Measurements from ENCODE around the gene PCK2.

DNA sequence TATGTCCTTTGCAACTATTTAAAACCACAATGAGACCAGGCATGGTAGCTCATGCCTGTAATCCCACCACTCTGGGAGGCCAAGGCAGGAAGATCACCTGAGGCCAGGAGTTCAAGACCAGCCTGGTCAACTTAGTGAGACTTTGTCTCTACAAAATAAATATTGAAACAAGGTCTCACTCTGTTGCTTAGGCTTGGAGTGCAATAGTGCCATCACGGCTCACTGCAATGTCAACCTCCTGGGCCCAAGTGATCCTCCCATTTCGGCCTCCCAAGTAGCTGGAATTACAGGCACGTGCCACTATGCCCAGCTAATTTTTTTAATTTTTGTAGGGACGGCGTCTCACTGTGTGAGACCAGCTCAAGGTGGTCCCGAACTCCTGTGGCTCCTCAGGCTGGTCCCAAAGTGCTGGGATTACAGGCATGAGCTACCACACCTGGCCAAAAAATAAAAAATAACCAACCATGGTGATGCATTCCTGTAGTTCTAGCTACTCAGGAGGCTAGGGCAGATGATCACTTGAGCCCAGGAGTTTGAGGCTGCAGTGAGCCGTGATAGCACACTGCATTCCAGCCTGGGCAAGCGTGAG lies 35.4 kb downstream of the PCK2 start:
- TF ChIP-seq, protein P1, sequence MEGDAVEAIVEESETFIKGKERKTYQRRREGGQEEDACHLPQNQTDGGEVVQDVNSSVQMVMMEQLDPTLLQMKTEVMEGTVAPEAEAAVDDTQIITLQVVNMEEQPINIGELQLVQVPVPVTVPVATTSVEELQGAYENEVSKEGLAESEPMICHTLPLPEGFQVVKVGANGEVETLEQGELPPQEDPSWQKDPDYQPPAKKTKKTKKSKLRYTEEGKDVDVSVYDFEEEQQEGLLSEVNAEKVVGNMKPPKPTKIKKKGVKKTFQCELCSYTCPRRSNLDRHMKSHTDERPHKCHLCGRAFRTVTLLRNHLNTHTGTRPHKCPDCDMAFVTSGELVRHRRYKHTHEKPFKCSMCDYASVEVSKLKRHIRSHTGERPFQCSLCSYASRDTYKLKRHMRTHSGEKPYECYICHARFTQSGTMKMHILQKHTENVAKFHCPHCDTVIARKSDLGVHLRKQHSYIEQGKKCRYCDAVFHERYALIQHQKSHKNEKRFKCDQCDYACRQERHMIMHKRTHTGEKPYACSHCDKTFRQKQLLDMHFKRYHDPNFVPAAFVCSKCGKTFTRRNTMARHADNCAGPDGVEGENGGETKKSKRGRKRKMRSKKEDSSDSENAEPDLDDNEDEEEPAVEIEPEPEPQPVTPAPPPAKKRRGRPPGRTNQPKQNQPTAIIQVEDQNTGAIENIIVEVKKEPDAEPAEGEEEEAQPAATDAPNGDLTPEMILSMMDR (IDR thresholded peaks at IDR 0.05) = no peak
- TF ChIP-seq POLR2A (IDR thresholded peaks at IDR 0.05; ENCODE audit: low read depth) = no peak
